Endothelial cell of umbilical vein (primary cell): ENCODE results near the gene PRCD. TPM values are rescaled to one million over a fixed set of nuclear protein-coding genes. Genes with fewer than 3 reads are reported as not detected.

Experiments
- BruUV-seq: library from RNA; stranded (reverse); fragments of 400-500 nt; replicated peaks from 2 replicates; lab custom pipeline; 2021; lab: Mats Ljungman, UMichigan
- CTCF ChIA-PET: fragments of 300-600, 350-600 bp; sonication (Branson Sonifier 250); formaldehyde crosslinking; loops from one replicate; lab custom pipeline; 2021; ENCODE audit warnings: antibody characterized with exemption, inconsistent platforms; lab: Charles Lee
- POLR2A ChIA-PET: fragments of 300-600, 350-600 bp; sonication (Branson Sonifier 250); formaldehyde crosslinking; loops from one replicate; lab custom pipeline; 2021; ENCODE audit warnings: antibody characterized with exemption, inconsistent platforms; lab: Charles Lee
- DNase-seq: peaks from one replicate; pipeline ENCODE4 v3.0.0-alpha.2; 2011; ENCODE audit warnings: low read depth, low spot score
- FAIRE-seq: peaks from 2 replicates; lab custom pipeline; 2011; peaks lifted over from hg19 to GRCh38; lab: Jason Lieb, UNC
- H2AFZ ChIP-seq: 2 replicates; pipeline ENCODE4 v1.6.0; 2012; ENCODE audit warnings: low read depth, low read length, control low read depth, inconsistent platforms
- H3K27ac ChIP-seq: 2 replicates; pipeline ENCODE4 v1.5.1; 2011; ENCODE audit warnings: low read depth, mild to moderate bottlenecking, control low read depth, low read length, moderate library complexity; ENCODE audit not compliant: insufficient read depth
- H3K27me3 ChIP-seq, 2 experiments: 2 replicates each; pipeline versions ENCODE4 v1.6.0 to v1.6.1; 2011; ENCODE audit warnings: low read length in 2 of 2, mixed read lengths in 1 of 2; ENCODE audit not compliant: control insufficient read depth in 2 of 2, insufficient read depth in 2 of 2
- H3K36me3 ChIP-seq, 2 experiments: 2 replicates in 1 of 2; 3 replicates in 1 of 2; pipeline ENCODE4 v1.5.1; 2011; ENCODE audit warnings: low read length in 2 of 2, mild to moderate bottlenecking in 1 of 2, moderate library complexity in 1 of 2; ENCODE audit not compliant: control insufficient read depth in 2 of 2, insufficient read depth in 2 of 2; ENCODE audit errors: extremely low read depth in 1 of 2
- H3K4me1 ChIP-seq: 3 replicates; pipeline ENCODE4 v1.5.1; 2011; ENCODE audit warnings: mild to moderate bottlenecking, low read length; ENCODE audit not compliant: control insufficient read depth, insufficient read depth; ENCODE audit errors: extremely low read depth
- H3K4me2 ChIP-seq: 2 replicates; pipeline ENCODE4 v1.6.1; 2011; ENCODE audit warnings: low read length, control low read depth, mixed read lengths; ENCODE audit not compliant: insufficient read depth
- H3K4me3 ChIP-seq, 3 experiments: fragments of 200-600 bp in 1 of 3; sonication (generic), shearing (Covaris generic) in 1 of 3; replicated peaks in 1 of 3; 2 replicates each; pipeline ENCODE4 v1.5.1; 2011 to 2016; ENCODE audit warnings: control low read depth in 3 of 3, low read length in 3 of 3, mild to moderate bottlenecking in 2 of 3, inconsistent platforms in 1 of 3, low read depth in 1 of 3, moderate library complexity in 1 of 3; ENCODE audit not compliant: insufficient read depth in 1 of 3
- H3K79me2 ChIP-seq: 2 replicates; pipeline ENCODE4 v1.6.0; 2012; ENCODE audit warnings: low read length, inconsistent platforms; ENCODE audit not compliant: control insufficient read depth, insufficient read depth
- H3K9ac ChIP-seq: replicated peaks from 2 replicates; pipeline ENCODE3; 2011; ENCODE audit warnings: low read length, control low read depth; ENCODE audit not compliant: insufficient read depth; ENCODE audit errors: extremely low read depth
- H3K9me1 ChIP-seq: replicated peaks from 3 replicates; pipeline ENCODE4 v1.6.0; 2011; ENCODE audit warnings: mild to moderate bottlenecking, low read length; ENCODE audit not compliant: control insufficient read depth, insufficient read depth; ENCODE audit errors: extremely low read depth
- H3K9me3 ChIP-seq: replicated peaks from 2 replicates; pipeline ENCODE4 v1.5.1; 2012; ENCODE audit warnings: low read length, inconsistent platforms; ENCODE audit not compliant: control insufficient read depth, insufficient read depth
- H4K20me1 ChIP-seq: replicated peaks from 2 replicates; pipeline ENCODE3; 2011; ENCODE audit warnings: mild to moderate bottlenecking, low read length; ENCODE audit not compliant: control insufficient read depth, insufficient read depth; ENCODE audit errors: extremely low read depth
- CTCF ChIP-seq, 2 donors: IDR thresholded peaks; 1 replicate in 1 of 2; 2 replicates in 1 of 2; pipeline ENCODE4 v1.5.1; 2011; ENCODE audit warnings: low read length in 2 of 2, mild to moderate bottlenecking in 2 of 2, moderate library complexity in 2 of 2, control low read depth in 1 of 2, inconsistent platforms in 1 of 2, low read depth in 1 of 2; ENCODE audit not compliant: insufficient read depth in 1 of 2; ENCODE audit errors: extremely low read depth in 1 of 2
- EZH2 ChIP-seq: IDR thresholded peaks from 2 replicates; pipeline ENCODE4 v1.6.1; 2012; ENCODE audit warnings: borderline replicate concordance, low read depth, mild to moderate bottlenecking, moderate library complexity, low read length, inconsistent platforms; ENCODE audit not compliant: severe bottlenecking
- FOS ChIP-seq: IDR thresholded peaks from 2 replicates; pipeline ENCODE4 v1.6.1; 2011; ENCODE audit warnings: mild to moderate bottlenecking, low read length, moderate library complexity, borderline replicate concordance; ENCODE audit not compliant: insufficient read depth
- GATA2 ChIP-seq: IDR thresholded peaks from 2 replicates; pipeline ENCODE4 v1.7.0; 2011; ENCODE audit warnings: low read depth, mild to moderate bottlenecking, moderate library complexity, mixed read lengths, low read length; ENCODE audit not compliant: insufficient read length, insufficient read depth
- JUN ChIP-seq: IDR thresholded peaks from 2 replicates; pipeline ENCODE4 v1.6.1; 2011; ENCODE audit warnings: borderline replicate concordance, low read depth; ENCODE audit not compliant: insufficient read length, insufficient read depth
- MAX ChIP-seq: IDR thresholded peaks from 2 replicates; pipeline ENCODE4 v1.6.1; 2011; ENCODE audit not compliant: insufficient read depth, insufficient read length
- MYC ChIP-seq: IDR thresholded peaks from one replicate; pipeline ENCODE4 v1.6.1; 2011; ENCODE audit warnings: mild to moderate bottlenecking, low read depth, low read length
- POLR2A ChIP-seq: IDR thresholded peaks from 2 replicates; pipeline ENCODE4 v1.6.1; 2012; ENCODE audit warnings: low read depth, mild to moderate bottlenecking, control low read depth, low read length
- POLR2AphosphoS5 ChIP-seq: IDR thresholded peaks from 2 replicates; pipeline ENCODE4 v1.6.1; 2012; ENCODE audit warnings: low read depth, mild to moderate bottlenecking, control low read depth, low read length, moderate library complexity; ENCODE audit not compliant: insufficient read depth
- dilution Hi-C: fragments of 300-500 bp; cut with MboI; formaldehyde crosslinking; loops from one replicate; pipeline ENCODE4 v1.15.0; 2019; ENCODE audit warnings: low sequenced_read_pairs; ENCODE audit not compliant: extremely low pct_ligation_motif_present
- intact Hi-C: fragments of 100-400 bp; cut with micrococcal nuclease; formaldehyde crosslinking; loops from one replicate; pipeline ENCODE4 v1.10.0; 2022
- polyA plus RNA-seq, 4 experiments: library from polyadenylated mRNA; depleted of rRNA in 3 of 4; stranded (reverse) in 3 of 4; unstranded in 1 of 4; fragments of >200 nt; gene quantifications; 2 replicates each; pipeline versions ENCODE4 v1.2.1 to v1.2.3, GENCODE V29; 2011 to 2012; ENCODE audit warnings: missing spikeins in 1 of 4
- total RNA-seq: library from RNA; stranded (reverse); gene quantifications from 2 replicates; pipeline ENCODE4 v1.2.3, GENCODE V29; 2021

Gene PRCD
- total and polyA plus RNA-seq, 2 donors (not counting 3 experiments of a cell fraction or from before 2014, with no cell fraction given) = not detected

- no peak for FAIRE-seq
Observed at GRCh38 chr17:76581515-76581914, 41.7 kb downstream of the PRCD start.

More at GRCh38 chr17:76581515-76581914, 41.7 kb downstream of the PRCD start:
- dilution Hi-C loops = no loop called here
- Histone ChIP-seq H3K4me2 (no peak overlapping the region), H3K9ac (no peak overlapping the region), H4K20me1 (no peaks in the 10 kb centered on the region), H3K36me3 (no peaks in the 10 kb centered on the region), H3K4me3 (no peak overlapping the region), H3K9me3 (no peaks in the 10 kb centered on the region), H3K9me1 (no peaks in the 10 kb centered on the region), H3K4me1 (peaks cover 5% of the 10 kb centered on the region), H2AFZ (no peak overlapping the region), H3K27me3 (peaks cover 6 to 12% of the 10 kb centered on the region in 2 experiments), H3K27ac (no peak overlapping the region), H3K79me2 (no peaks in the 10 kb centered on the region)
- DNase-seq = no peak
- ChIA-PET POLR2A (interaction anchor here (0.6 to 0.7 kb wide), 3 partner anchors 14 to 290 kb away, joined by 4 to 8 read pairs (median 6); no protein-coding TSS in a partner anchor), CTCF (interaction anchor here (0.8 kb wide), 1 partner anchor 14 kb away, joined by 4 read pairs; no protein-coding TSS in a partner anchor)
- intact Hi-C loops = no loop called here
- TF ChIP-seq POLR2A (no peak), EZH2 (no peak), JUN (no peak), FOS (no peak), MYC (no peak), GATA2 (no peak), CTCF (IDR thresholded peaks at IDR 0.05; ENCODE audit: extremely low read depth in 1 of 2, insufficient read depth in 1 of 2, low read depth in 1 of 2, low read length in 2 of 2) (no peak), POLR2AphosphoS5 (no peak), MAX (no peak)
- BruUV-seq = no TSS peak
